HG03175 (cell line): Measurements from ENCODE around the gene CEP44.
"Not testable (repeated sequence)": the region's sequence is repeated elsewhere in the genome, so short reads cannot be mapped to it uniquely, and the experiment has no call there.

Experiments
- ATAC-seq: cut with Tn5 transposase; IDR thresholded peaks from one replicate; pipeline ENCODE4 v1.9.1; 2021; ENCODE audit warnings: mild to moderate bottlenecking, moderate library complexity; ENCODE audit not compliant: unreplicated experiment

Gene CEP44

GRCh38 chr4:174278467-174278866, 5.2 kb upstream of the CEP44 start:
- ATAC-seq = no peak

- ATAC-seq = no peak
Measured at GRCh38 chr4:174279433-174280155, 4.1 kb upstream of the CEP44 start.

GRCh38 chr4:174281182-174281737, 2.5 kb upstream of the CEP44 start:
- no peak for ATAC-seq

- ATAC-seq = no peak
Measured at GRCh38 chr4:174281901-174282300, 1.8 kb upstream of the CEP44 start.

GRCh38 chr4:174282836-174283506, 740 bp upstream of the CEP44 start:
- ATAC-seq = peak; percentile 97

- ATAC-seq = no peak
Measured at GRCh38 chr4:174284487-174284886, 776 bp downstream of the CEP44 start.

GRCh38 chr4:174286870-174287269, 3.2 kb downstream of the CEP44 start:
- ATAC-seq = no peak

- ATAC-seq = no peak
Measured at GRCh38 chr4:174292473-174292872, 8.8 kb downstream of the CEP44 start.

- ATAC-seq = not testable (repeated sequence)
Measured at GRCh38 chr4:174294641-174295040, 10.9 kb downstream of the CEP44 start.

- not testable (repeated sequence) for ATAC-seq
Measured at GRCh38 chr4:174295142-174295541, 11.4 kb downstream of the CEP44 start.

GRCh38 chr4:174303687-174304086, 20.0 kb downstream of the CEP44 start:
- ATAC-seq = no peak

GRCh38 chr4:174304664-174305063, 21.0 kb downstream of the CEP44 start:
- no peak for ATAC-seq

- no peak for ATAC-seq
Measured at GRCh38 chr4:174305961-174306360, 22.2 kb downstream of the CEP44 start.

GRCh38 chr4:174307694-174308093, 24.0 kb downstream of the CEP44 start:
- peak; percentile 69 for ATAC-seq

GRCh38 chr4:174312993-174313392, 29.3 kb downstream of the CEP44 start:
- no peak for ATAC-seq

- no peak for ATAC-seq
Measured at GRCh38 chr4:174314274-174314673, 30.6 kb downstream of the CEP44 start.

- no peak for ATAC-seq
Measured at GRCh38 chr4:174314770-174315169, 31.1 kb downstream of the CEP44 start.

- ATAC-seq = no peak
Measured at GRCh38 chr4:174316546-174316945, 32.8 kb downstream of the CEP44 start.

- ATAC-seq = no peak
Measured at GRCh38 chr4:174316954-174317353, 33.2 kb downstream of the CEP44 start.

- no peak for ATAC-seq
Measured at GRCh38 chr4:174317531-174317930, 33.8 kb downstream of the CEP44 start.

- no peak for ATAC-seq
Measured at GRCh38 chr4:174318829-174319764, 35.4 kb downstream of the CEP44 start.
